IMR-90 (cell line): Measurements from ENCODE around the gene SLX9. TPM values are rescaled to one million over a fixed set of nuclear protein-coding genes. Genes with fewer than 3 reads are reported as not detected.

Source experiments
- ATAC-seq: fragments of 200-7000 bp; cut with Tn5 transposase; 2 replicates; pipeline ENCODE4 v1.9.1; 2020; ENCODE audit warnings: low read depth, mild to moderate bottlenecking, moderate library complexity
- BruUV-seq: library from RNA; stranded (reverse); fragments of 400-500 nt; replicated peaks from 2 replicates; lab custom pipeline; 2021; lab: Mats Ljungman, UMichigan
- CTCF ChIA-PET: fragments of 300-600 bp; formaldehyde crosslinking; extraction: SDS; loops from one replicate; lab custom pipeline; 2021; ENCODE audit warnings: antibody characterized with exemption; lab: Yijun Ruan, JAX
- POLR2A ChIA-PET: fragments of 300-600 bp; sonication (Branson Sonifier 250); formaldehyde crosslinking; loops from one replicate; lab custom pipeline; 2022; ENCODE audit warnings: antibody characterized with exemption; ENCODE audit not compliant: unreplicated experiment; lab: Charles Lee
- DNase-seq: peaks from one replicate; pipeline ENCODE4 v3.0.0; 2013
- H2AFZ ChIP-seq: replicated peaks from 2 replicates; pipeline ENCODE3; 2013; ENCODE audit warnings: low read length, mild to moderate bottlenecking; ENCODE audit not compliant: poor library complexity
- H2AK5ac ChIP-seq: 2 replicates; pipeline ENCODE4 v1.6.1; 2013; ENCODE audit warnings: low read depth, low read length, inconsistent platforms
- H2AK9ac ChIP-seq: replicated peaks from 2 replicates; pipeline ENCODE3; 2013; ENCODE audit warnings: mild to moderate bottlenecking, low read depth, low read length, moderate library complexity; ENCODE audit not compliant: poor library complexity
- H2BK120ac ChIP-seq: 2 replicates; pipeline ENCODE4 v1.6.1; 2013; ENCODE audit warnings: low read depth, low read length, inconsistent platforms
- H2BK15ac ChIP-seq: 3 replicates; pipeline ENCODE4 v1.6.1; 2013; ENCODE audit warnings: low read depth, low read length, inconsistent platforms
- H2BK20ac ChIP-seq: 2 replicates; pipeline ENCODE4 v1.6.1; 2013; ENCODE audit warnings: low read depth, mild to moderate bottlenecking, inconsistent platforms, low read length, moderate library complexity
- H2BK5ac ChIP-seq: 2 replicates; pipeline ENCODE4 v1.6.1; 2013; ENCODE audit warnings: mild to moderate bottlenecking, low read depth, low read length, inconsistent platforms; ENCODE audit not compliant: poor library complexity, severe bottlenecking
- H3K14ac ChIP-seq: replicated peaks from 2 replicates; pipeline ENCODE4 v1.6.1; 2013; ENCODE audit warnings: low read depth, low read length, inconsistent platforms
- H3K18ac ChIP-seq: 2 replicates; pipeline ENCODE4 v1.6.1; 2013; ENCODE audit warnings: low read depth, low read length, control low read depth
- H3K23ac ChIP-seq: 2 replicates; pipeline ENCODE4 v1.6.1; 2013; ENCODE audit warnings: low read depth, low read length, inconsistent platforms
- H3K27ac ChIP-seq: 2 replicates; pipeline ENCODE4 v1.5.1; 2013; ENCODE audit warnings: mild to moderate bottlenecking, control low read depth, low read length; ENCODE audit not compliant: insufficient read depth
- H3K27me3 ChIP-seq: 2 replicates; pipeline ENCODE4 v1.6.1; 2013; ENCODE audit warnings: low read length; ENCODE audit not compliant: control insufficient read depth, insufficient read depth
- H3K36me3 ChIP-seq: 2 replicates; pipeline ENCODE4 v1.6.1; 2013; ENCODE audit warnings: low read length, mixed read lengths; ENCODE audit not compliant: control insufficient read depth, insufficient read depth
- H3K4ac ChIP-seq: 2 replicates; pipeline ENCODE4 v1.6.1; 2013; ENCODE audit warnings: low read depth, low read length, inconsistent platforms
- H3K4me1 ChIP-seq: 2 replicates; pipeline ENCODE4 v1.6.1; 2013; ENCODE audit warnings: low read length, mixed read lengths; ENCODE audit not compliant: control insufficient read depth, insufficient read depth
- H3K4me2 ChIP-seq: 2 replicates; pipeline ENCODE4 v1.6.1; 2013; ENCODE audit warnings: low read depth, mild to moderate bottlenecking, control low read depth, low read length, moderate library complexity
- H3K4me3 ChIP-seq: 2 replicates; pipeline ENCODE4 v1.5.1; 2013; ENCODE audit warnings: low read depth, mild to moderate bottlenecking, control low read depth, low read length, moderate library complexity; ENCODE audit not compliant: insufficient read depth
- H3K56ac ChIP-seq: 2 replicates; pipeline ENCODE4 v1.6.1; 2013; ENCODE audit warnings: low read length, inconsistent platforms; ENCODE audit not compliant: insufficient read depth; ENCODE audit errors: extremely low read depth
- H3K79me1 ChIP-seq, 2 experiments: 2 replicates each; pipeline ENCODE4 v1.6.1; 2013; ENCODE audit warnings: low read length in 2 of 2, inconsistent platforms in 1 of 2, low read depth in 1 of 2
- H3K9ac ChIP-seq: 2 replicates; pipeline ENCODE4 v1.6.1; 2013; ENCODE audit warnings: low read depth, low read length, control low read depth
- H3K9me1 ChIP-seq: 2 replicates; pipeline ENCODE4 v1.6.1; 2013; ENCODE audit warnings: low read length, inconsistent platforms; ENCODE audit not compliant: insufficient read depth
- H3K9me3 ChIP-seq: 2 replicates; pipeline ENCODE4 v1.6.1; 2013; ENCODE audit warnings: low read length; ENCODE audit not compliant: control insufficient read depth, insufficient read depth
- H4K20me1 ChIP-seq: 2 replicates; pipeline ENCODE4 v1.6.1; 2013; ENCODE audit warnings: low read length, inconsistent platforms; ENCODE audit not compliant: insufficient read depth
- H4K5ac ChIP-seq: 2 replicates; pipeline ENCODE4 v1.6.1; 2013; ENCODE audit warnings: mild to moderate bottlenecking, low read depth, low read length, control low read depth
- H4K8ac ChIP-seq, 2 experiments: 2 replicates each; pipeline ENCODE4 v1.6.1; 2013; ENCODE audit warnings: low read depth in 2 of 2, low read length in 2 of 2, control low read depth in 1 of 2, inconsistent platforms in 1 of 2
- H4K91ac ChIP-seq: 2 replicates; pipeline ENCODE4 v1.6.1; 2013; ENCODE audit warnings: low read depth, low read length, inconsistent platforms; ENCODE audit not compliant: insufficient read depth
- BHLHE40 ChIP-seq: fragments of 150-350 bp; IDR thresholded peaks from 2 replicates; pipeline ENCODE4 v1.6.1; 2016; ENCODE audit warnings: mild to moderate bottlenecking, low read depth, low read length
- CEBPB ChIP-seq: IDR thresholded peaks from 2 replicates; pipeline ENCODE4 v1.6.1; 2012; ENCODE audit warnings: low read depth, low read length, improper control_type of control experiment
- CHD1 ChIP-seq: IDR thresholded peaks from 2 replicates; pipeline ENCODE4 v1.6.1; 2012; ENCODE audit warnings: low read depth, low read length, improper control_type of control experiment
- FOS ChIP-seq: fragments of 150-350 bp; IDR thresholded peaks from 2 replicates; pipeline ENCODE4 v1.6.1; 2016; ENCODE audit warnings: low read depth, low read length
- MAFK ChIP-seq: IDR thresholded peaks from 2 replicates; pipeline ENCODE4 v1.6.1; 2012; ENCODE audit warnings: low read depth, low read length, improper control_type of control experiment
- MAZ ChIP-seq: IDR thresholded peaks from 2 replicates; pipeline ENCODE4 v1.6.1; 2012; ENCODE audit warnings: low read depth, mild to moderate bottlenecking, low read length, improper control_type of control experiment, moderate library complexity, borderline replicate concordance
- MXI1 ChIP-seq: IDR thresholded peaks from 2 replicates; pipeline ENCODE4 v1.6.1; 2012; ENCODE audit warnings: low read depth, mild to moderate bottlenecking, low read length, moderate library complexity, borderline replicate concordance
- NFE2L2 ChIP-seq: fragments of 150-350 bp; IDR thresholded peaks from 2 replicates; pipeline ENCODE4 v1.6.1; 2016; ENCODE audit warnings: low read depth, mild to moderate bottlenecking, low read length
- POLR2A ChIP-seq: IDR thresholded peaks from 2 replicates; pipeline ENCODE4 v1.6.1; 2012; ENCODE audit warnings: mild to moderate bottlenecking, low read depth, low read length
- RCOR1 ChIP-seq: IDR thresholded peaks from 2 replicates; pipeline ENCODE4 v1.6.1; 2012; ENCODE audit warnings: mild to moderate bottlenecking, low read length, improper control_type of control experiment; ENCODE audit not compliant: insufficient replicate concordance
- SMC3 ChIP-seq: fragments of 150-350 bp; IDR thresholded peaks from 2 replicates; pipeline ENCODE4 v1.6.1; 2016; ENCODE audit warnings: low read depth, mild to moderate bottlenecking, antibody characterized with exemption, low read length, moderate library complexity
- WGBS, 2 experiments: methylation state at CpG; one replicate each; pipeline versions ENCODE4 v1.1.5 to v1.1.7; 2013; ENCODE audit warnings: missing lambda C conversion rate in 2 of 2; ENCODE audit not compliant: insufficient read length in 1 of 2; ENCODE audit errors: extremely low coverage in 2 of 2; 5-methylcytosine and 5-hydroxymethylcytosine counted together
- dilution Hi-C: fragments of 300-500 bp; cut with HindIII; formaldehyde crosslinking; loops from one replicate; pipeline ENCODE4 v1.14.3; 2018; ENCODE audit warnings: low sequenced_read_pairs; ENCODE audit not compliant: unreplicated experiment
- in situ Hi-C: fragments of 300-500 bp; cut with MboI; formaldehyde crosslinking; loops from 3 replicates; pipeline ENCODE4 v1.14.3; 2019; ENCODE audit warnings: low sequenced_read_pairs, inconsistent platforms, mixed read lengths
- intact Hi-C: fragments of 100-400 bp; cut with micrococcal nuclease; formaldehyde crosslinking; loops from 2 replicates; pipeline ENCODE4 v1.10.0; 2022
- polyA plus RNA-seq, 3 experiments: library from polyadenylated mRNA; depleted of rRNA; stranded (reverse); fragments of >200 nt; gene quantifications; 2 replicates each; pipeline ENCODE4 v1.2.3, GENCODE V29; 2012; ENCODE audit warnings: low replicate concordance in 1 of 3
- total RNA-seq: library from RNA; depleted of rRNA; stranded (reverse); fragments of >200 nt; gene quantifications from 2 replicates; pipeline ENCODE4 v1.2.3, GENCODE V29; 2012
- TF ChIP-seq, protein P1 (sequence below): conservative IDR thresholded peaks from 2 replicates; pipeline ENCODE4 v1.5.1; 2012; ENCODE audit warnings: mild to moderate bottlenecking, low read depth, low read length, improper control_type of control experiment
- TF ChIP-seq, protein P2 (sequence below): fragments of 150-350 bp; IDR thresholded peaks from 2 replicates; pipeline ENCODE4 v1.6.1; 2017; ENCODE audit warnings: mild to moderate bottlenecking, antibody characterized with exemption, low read length, low read depth

The SLX9 gene
- total and polyA plus RNA-seq, 2 of the 4 experiments (the other 2 are of a cell fraction) = 10.4 to 21.7 TPM

DNA sequence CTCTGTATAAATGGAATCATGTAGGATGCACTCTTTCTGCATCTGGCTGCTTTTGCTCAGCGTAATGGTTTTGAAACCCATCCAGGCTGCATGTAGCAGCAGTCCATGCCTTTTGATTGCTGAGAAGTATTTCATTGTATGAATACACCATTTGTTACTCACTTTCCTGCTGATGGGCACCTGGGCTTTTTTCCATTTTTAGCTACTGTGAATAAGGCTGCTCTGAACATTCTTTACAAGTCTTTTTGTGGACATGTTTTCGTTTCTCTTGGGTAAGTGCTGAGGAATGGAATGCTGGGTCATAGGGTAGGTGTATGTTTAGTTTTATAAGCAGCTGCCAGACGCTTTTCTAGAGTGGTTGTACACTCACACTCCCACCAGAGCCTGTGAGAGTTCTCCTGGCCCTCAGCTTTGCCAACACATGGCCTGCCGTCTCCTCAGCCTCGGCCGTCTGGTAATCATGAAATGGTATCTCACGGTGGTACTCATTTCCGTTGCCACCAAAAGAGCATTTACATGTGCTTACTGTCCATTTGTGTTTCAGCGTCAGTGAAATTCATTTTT, 22.7 kb downstream of the SLX9 start:
- dilution Hi-C loops = no loop called here
- Histone ChIP-seq H3K4ac (peak overlapping the region; percentile 95), H3K27me3 (no peaks in the 10 kb centered on the region), H3K14ac (peak overlapping the region; percentile 93; the same call in 1 of the 2 replicates), H4K20me1 (peaks cover 7% of the 10 kb centered on the region), H2AK5ac (peak overlapping the region; percentile 96), H4K91ac (peak overlapping the region; percentile 93), H4K8ac (peak overlapping the region; percentile 21 to 92; a peak in 3 of 4 replicates), H2BK20ac (peak overlapping the region; percentile 97; the same call in 1 of the 2 replicates), H2AK9ac (peak overlapping the region; percentile 81), H2AFZ (no peak overlapping the region), H2BK5ac (peak overlapping the region; percentile 98), H3K36me3 (peaks cover 19% of the 10 kb centered on the region), H3K23ac (peak overlapping the region; percentile 83; the same call in 1 of the 2 replicates), H3K4me3 (no peak overlapping the region), H3K9me3 (peaks cover 5% of the 10 kb centered on the region; the same call in 1 of the 2 replicates), H3K9me1 (peaks cover 8% of the 10 kb centered on the region), H3K56ac (peak overlapping the region; percentile 38; the same call in 1 of the 2 replicates), H3K79me1 (peaks cover 30 to 68% of the 10 kb centered on the region in 2 experiments), H3K9ac (peak overlapping the region; percentile 7; the same call in 1 of the 2 replicates), H3K18ac (peak overlapping the region; percentile 52), H3K4me2 (peak overlapping the region; percentile 53), H3K4me1 (peaks cover 24% of the 10 kb centered on the region), H2BK15ac (peak overlapping the region; percentile 4; the same call in 1 of the 3 replicates), H3K27ac (peak overlapping the region; percentile 81), H2BK120ac (peak overlapping the region; percentile 95), H4K5ac (peak overlapping the region; percentile 47; the same call in 1 of the 2 replicates)
- no TSS peak for BruUV-seq
- 0% methylated on average over 3 of the region's 9 CpGs; no CpG with 5 or more reads in 1 of the 2 experiments for whole genome bisulfite sequencing, 2 experiments
- ATAC-seq (peak; percentile 91), DNase-seq (peak; percentile 100)
- intact Hi-C loops = loop anchor here (1.0 to 5.0 kb wide), 3 partner anchors 89 to 175 kb away; no protein-coding TSS in a partner anchor
- CTCF ChIA-PET = interaction anchor here (2.1 to 3.1 kb wide), 2 partner anchors 166 to 174 kb away, joined by 8 to 16 read pairs; no protein-coding TSS in a partner anchor
- in situ Hi-C loops = no loop called here
- POLR2A ChIA-PET = interaction anchor here (0.5 kb wide), 1 partner anchor 40 kb away, joined by 3 read pairs; no protein-coding TSS in a partner anchor
- TF ChIP-seq MAZ = no peak
- peak; percentile 72 for TF ChIP-seq FOS
- peak; percentile 16; the same call in 1 of the 2 replicates for TF ChIP-seq SMC3
- TF ChIP-seq, protein P1, sequence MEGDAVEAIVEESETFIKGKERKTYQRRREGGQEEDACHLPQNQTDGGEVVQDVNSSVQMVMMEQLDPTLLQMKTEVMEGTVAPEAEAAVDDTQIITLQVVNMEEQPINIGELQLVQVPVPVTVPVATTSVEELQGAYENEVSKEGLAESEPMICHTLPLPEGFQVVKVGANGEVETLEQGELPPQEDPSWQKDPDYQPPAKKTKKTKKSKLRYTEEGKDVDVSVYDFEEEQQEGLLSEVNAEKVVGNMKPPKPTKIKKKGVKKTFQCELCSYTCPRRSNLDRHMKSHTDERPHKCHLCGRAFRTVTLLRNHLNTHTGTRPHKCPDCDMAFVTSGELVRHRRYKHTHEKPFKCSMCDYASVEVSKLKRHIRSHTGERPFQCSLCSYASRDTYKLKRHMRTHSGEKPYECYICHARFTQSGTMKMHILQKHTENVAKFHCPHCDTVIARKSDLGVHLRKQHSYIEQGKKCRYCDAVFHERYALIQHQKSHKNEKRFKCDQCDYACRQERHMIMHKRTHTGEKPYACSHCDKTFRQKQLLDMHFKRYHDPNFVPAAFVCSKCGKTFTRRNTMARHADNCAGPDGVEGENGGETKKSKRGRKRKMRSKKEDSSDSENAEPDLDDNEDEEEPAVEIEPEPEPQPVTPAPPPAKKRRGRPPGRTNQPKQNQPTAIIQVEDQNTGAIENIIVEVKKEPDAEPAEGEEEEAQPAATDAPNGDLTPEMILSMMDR = no peak
- TF ChIP-seq CEBPB = peak; percentile 83
- peak; percentile 96 for TF ChIP-seq RCOR1
- TF ChIP-seq POLR2A = peak; percentile 65
- peak; percentile 95 for TF ChIP-seq MXI1
- peak; percentile 46; the same call in 1 of the 2 replicates for TF ChIP-seq NFE2L2
- TF ChIP-seq, protein P2, sequence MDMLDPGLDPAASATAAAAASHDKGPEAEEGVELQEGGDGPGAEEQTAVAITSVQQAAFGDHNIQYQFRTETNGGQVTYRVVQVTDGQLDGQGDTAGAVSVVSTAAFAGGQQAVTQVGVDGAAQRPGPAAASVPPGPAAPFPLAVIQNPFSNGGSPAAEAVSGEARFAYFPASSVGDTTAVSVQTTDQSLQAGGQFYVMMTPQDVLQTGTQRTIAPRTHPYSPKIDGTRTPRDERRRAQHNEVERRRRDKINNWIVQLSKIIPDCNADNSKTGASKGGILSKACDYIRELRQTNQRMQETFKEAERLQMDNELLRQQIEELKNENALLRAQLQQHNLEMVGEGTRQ = 0 out of 2 replicates have a peak, but pooled peaks have one; percentile 18
- TF ChIP-seq MAFK = no peak
- TF ChIP-seq CHD1 = no peak
- peak; percentile 80 for TF ChIP-seq BHLHE40
